GM10847 (cell line): ENCODE measurements around the gene PLEK.

Experiments
- POLR2A ChIP-seq: IDR thresholded peaks from 2 replicates; pipeline ENCODE4 v1.6.1; 2011; ENCODE audit not compliant: insufficient read length; ENCODE audit errors: extremely low read depth

The PLEK gene

DNA sequence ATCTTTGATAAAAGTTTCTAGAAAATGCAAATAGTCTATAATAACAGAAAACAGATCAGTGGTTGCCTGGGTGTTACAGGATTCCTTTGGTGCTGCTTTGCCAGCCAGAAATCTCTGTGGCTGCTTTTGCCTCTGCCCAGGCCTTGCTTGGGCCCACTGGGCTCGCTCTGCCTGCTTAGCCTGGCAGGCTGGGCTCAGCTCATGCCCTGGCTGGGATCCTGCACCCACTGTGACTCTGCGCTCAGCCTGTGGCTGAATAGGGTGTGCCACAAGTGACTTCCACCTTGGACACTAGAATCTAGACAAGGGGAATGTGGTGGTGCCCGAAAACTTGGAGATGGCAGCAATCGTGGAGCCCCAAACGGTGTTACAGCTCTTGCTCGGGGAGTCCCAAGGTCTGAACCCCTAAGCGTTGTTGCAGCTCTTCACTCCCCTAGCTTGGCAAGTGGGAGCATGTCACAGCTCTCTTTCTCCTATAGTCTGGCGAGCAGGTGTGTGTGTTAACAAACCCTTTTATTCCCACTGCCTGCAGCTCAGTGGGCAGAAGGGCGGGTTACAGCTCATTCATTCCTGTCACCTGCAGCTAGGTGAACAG, 51.1 kb downstream of the PLEK start:
- TF ChIP-seq POLR2A = no peak

GRCh38 chr2:68417926-68418325, 52.8 kb downstream of the PLEK start:
- TF ChIP-seq POLR2A = no peak

GRCh38 chr2:68418419-68418818, 53.3 kb downstream of the PLEK start:
- no peak for TF ChIP-seq POLR2A

DNA sequence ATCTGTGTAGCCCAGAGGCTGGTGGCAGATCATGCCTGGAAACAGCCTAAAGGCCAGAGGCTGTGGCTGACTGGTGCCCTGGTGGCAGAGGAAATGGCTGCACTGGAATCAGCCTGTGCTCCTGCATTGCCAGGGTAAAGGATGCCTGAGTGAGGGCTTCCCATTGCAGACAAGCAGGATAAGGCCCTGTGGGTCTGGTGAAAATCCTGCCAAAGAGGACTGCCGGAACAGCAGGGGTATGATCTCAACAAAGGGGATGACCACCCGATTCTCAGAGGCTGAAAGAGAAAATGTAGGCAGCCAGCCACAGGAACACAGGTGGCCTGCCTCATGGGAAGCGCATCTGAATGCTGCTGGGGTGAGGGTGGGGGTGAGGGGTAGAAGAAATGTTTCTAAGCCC, 53.8 kb downstream of the PLEK start:
- TF ChIP-seq POLR2A = no peak

- TF ChIP-seq POLR2A = no peak
These were observed 55.3 kb downstream of the PLEK start for GRCh38 chr2:68420254-68420910.

DNA sequence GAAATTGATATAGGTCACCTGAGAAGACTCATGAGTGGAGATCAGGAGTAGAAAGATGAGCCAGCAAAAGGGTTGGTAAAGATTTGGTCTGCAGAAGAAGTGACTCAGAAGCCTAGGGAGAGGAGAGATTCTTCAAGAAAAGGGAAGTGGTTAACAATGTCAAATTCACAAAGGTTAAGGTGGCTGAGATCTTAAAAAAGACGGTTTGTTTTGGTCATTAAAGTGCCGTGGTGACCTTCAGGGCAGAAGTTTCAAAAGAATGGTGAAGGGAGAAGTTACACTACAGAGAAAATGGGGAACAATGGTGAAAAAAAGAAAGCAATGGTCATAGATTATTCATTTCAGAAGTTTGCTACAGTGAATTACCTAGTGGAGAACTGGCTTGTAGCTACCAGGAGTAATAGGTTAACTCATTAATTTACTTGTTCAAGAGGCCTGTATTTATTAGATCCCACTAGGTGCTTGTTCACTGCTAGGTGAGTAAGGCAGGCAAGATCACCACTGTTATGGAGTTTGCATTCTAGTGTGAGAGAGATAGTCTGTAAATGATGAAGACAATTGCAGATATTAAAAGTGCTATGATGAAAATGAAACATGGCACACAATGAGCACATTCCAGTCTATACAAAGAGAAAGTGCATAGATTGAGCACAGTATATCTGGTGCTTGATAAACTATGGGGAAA, 59.0 kb downstream of the PLEK start:
- TF ChIP-seq POLR2A = no peak

- no peak for TF ChIP-seq POLR2A
These were observed 60.4 kb downstream of the PLEK start for GRCh38 chr2:68425503-68425902.

DNA sequence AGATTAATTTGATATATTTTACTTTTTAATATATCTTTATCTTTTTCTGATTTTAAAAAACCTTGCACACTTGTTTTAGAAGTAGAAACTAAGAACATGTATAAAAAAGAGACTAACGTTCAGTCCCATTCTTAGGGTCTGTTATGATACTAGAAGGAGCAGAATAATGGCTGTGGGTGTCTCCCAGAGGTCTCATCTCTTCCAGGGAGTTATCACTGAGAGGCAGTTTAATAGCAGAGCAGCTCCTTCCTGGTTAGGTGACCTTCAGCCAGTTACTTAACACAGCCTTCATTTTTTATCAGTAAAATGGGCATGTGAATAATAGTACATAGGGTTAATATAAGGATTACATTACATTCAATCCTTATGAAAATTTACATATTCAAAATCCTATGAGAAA, 61.4 kb downstream of the PLEK start:
- TF ChIP-seq POLR2A = no peak

- no peak for TF ChIP-seq POLR2A
These were observed 61.9 kb downstream of the PLEK start for GRCh38 chr2:68426848-68427579.

GRCh38 chr2:68428126-68428525, 63.0 kb downstream of the PLEK start:
- TF ChIP-seq POLR2A = no peak

DNA sequence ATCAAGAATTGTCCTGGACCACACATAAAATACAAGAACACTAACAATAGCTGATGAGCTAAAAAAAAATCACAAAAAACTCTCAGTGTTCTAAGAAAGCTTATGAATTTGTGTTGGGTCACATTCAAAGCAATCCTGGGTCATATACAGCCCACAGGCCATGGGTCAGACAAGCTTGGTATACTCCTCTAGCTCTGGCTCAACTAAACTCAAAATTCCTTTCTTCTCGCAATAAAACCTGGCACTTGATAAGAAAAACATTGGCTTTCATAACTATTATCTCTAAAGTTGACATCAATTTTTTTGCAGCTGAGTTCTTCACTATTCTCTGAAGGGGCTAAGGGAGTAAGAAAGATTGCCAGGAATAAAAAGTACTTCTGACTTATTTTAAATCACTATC, 63.7 kb downstream of the PLEK start:
- no peak for TF ChIP-seq POLR2A

DNA sequence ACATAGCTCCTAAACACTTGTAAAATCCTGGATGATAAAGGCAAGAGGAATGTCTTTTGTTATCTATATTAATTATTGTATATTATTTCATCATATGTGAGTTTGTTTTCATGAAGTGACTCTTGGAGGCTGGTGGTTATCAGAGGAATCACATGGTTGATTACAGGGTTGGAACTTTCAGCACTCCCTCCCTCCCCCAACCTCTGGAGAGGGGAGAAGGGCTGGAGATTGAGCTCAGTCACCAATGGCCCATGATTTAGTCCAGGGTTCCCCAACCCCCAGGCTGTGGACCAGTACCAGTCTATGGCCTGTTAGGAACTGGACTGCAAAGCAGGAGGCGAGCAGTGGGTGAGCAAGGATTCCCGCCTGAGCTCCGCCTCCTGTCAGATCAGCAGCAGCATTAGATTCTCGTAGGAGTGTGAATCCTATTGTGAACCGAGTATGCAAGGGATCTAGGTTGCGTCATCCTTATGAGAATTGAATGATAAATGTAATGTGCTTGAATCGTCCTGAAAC, 64.3 kb downstream of the PLEK start:
- no peak for TF ChIP-seq POLR2A

DNA sequence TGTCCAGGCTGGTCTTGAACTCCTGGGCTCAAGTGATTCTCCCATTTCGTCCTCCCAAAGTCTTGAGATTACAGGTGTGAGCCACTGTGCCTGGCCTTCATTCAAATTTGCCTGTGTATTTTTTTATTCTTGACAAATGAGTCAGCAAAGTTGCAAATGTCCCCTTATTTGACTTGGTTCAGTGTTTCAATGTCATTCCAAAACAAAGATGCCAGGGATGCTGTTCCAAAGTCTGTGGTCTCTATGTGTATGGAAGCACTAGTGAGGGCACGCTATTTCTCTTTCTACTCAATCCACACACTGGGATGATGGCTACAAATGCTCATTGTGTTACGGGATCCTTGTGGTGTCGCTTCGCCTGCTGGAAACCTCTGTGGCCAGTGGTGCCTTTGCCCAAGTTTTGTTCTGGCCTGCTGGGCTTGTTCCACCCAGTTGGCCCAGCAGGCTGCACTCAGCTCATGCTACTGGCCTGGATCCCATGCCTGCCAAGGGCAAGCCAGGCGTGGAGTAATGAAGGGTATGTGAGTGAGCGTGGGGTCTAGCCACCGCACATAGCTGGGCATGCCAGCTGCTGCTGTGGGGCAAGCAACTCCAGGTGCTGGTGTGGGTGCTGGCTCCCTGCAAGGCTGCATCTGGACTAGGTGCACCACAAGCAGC, 66.4 kb downstream of the PLEK start:
- no peak for TF ChIP-seq POLR2A

- no peak for TF ChIP-seq POLR2A
These were observed 67.9 kb downstream of the PLEK start for GRCh38 chr2:68432696-68433658.
